Ramos (cell line): ENCODE data around the gene MIEN1.
"Not testable (repeated sequence)": the region's sequence is repeated elsewhere in the genome, so short reads cannot be mapped to it uniquely, and the experiment has no call there.

Source experiments
- in situ Hi-C: fragments of 300-500 bp; cut with MboI; formaldehyde crosslinking; loops from one replicate; pipeline ENCODE4 v1.14.3; 2022; ENCODE audit warnings: low sequenced_read_pairs; ENCODE audit not compliant: unreplicated experiment

The MIEN1 gene

GRCh38 chr17:39742856-39743436 is 12.6 kb upstream of the MIEN1 start:
- in situ Hi-C loops: no loop called here

GRCh38 chr17:39742126-39742855 is 12.0 kb upstream of the MIEN1 start:
- in situ Hi-C loops: no loop called here

GRCh38 chr17:39740357-39741111 is 10.2 kb upstream of the MIEN1 start:
- in situ Hi-C loops: no loop called here

- in situ Hi-C loops: no loop called here
These were observed 9.6 kb upstream of the MIEN1 start for GRCh38 chr17:39739885-39740356.

- in situ Hi-C loops: no loop called here
These were observed 8.9 kb upstream of the MIEN1 start for GRCh38 chr17:39738983-39739884.

GRCh38 chr17:39738568-39738901 is 8.2 kb upstream of the MIEN1 start:
- in situ Hi-C loops: no loop called here

- in situ Hi-C loops: no loop called here
These were observed 7.6 kb upstream of the MIEN1 start, which contains the start of gene GRB7 for GRCh38 chr17:39737760-39738567. TSS of gene GRB7 (plus strand) at chr17:39737938. CDS start at chr17:39742302, 4,364 bp downstream.

GRCh38 chr17:39737206-39737759 is 7.0 kb upstream of the MIEN1 start:
- in situ Hi-C loops: no loop called here

- in situ Hi-C loops: no loop called here
These were observed 6.2 kb upstream of the MIEN1 start for GRCh38 chr17:39736319-39737165.

- in situ Hi-C loops: no loop called here
These were observed 5.5 kb upstream of the MIEN1 start for GRCh38 chr17:39735882-39736281.

GRCh38 chr17:39732586-39732985 is 2.3 kb upstream of the MIEN1 start:
- in situ Hi-C loops: no loop called here

- in situ Hi-C loops: no loop called here
These were observed 966 bp downstream of the MIEN1 start for GRCh38 chr17:39729280-39729851.

- in situ Hi-C loops: no loop called here
These were observed 2.8 kb downstream of the MIEN1 start for GRCh38 chr17:39727556-39727955.

- in situ Hi-C loops: no loop called here
These were observed 3.7 kb downstream of the MIEN1 start for GRCh38 chr17:39726617-39727016.

- in situ Hi-C loops: not testable (repeated sequence)
These were observed 4.4 kb downstream of the MIEN1 start for GRCh38 chr17:39725923-39726322.

- in situ Hi-C loops: no loop called here
These were observed 5.6 kb downstream of the MIEN1 start for GRCh38 chr17:39724731-39725130.

GRCh38 chr17:39722965-39723848 is 7.1 kb downstream of the MIEN1 start:
- in situ Hi-C loops: no loop called here
